ENCODE results near the gene ADGRB2.

Gene ADGRB2

DNA sequence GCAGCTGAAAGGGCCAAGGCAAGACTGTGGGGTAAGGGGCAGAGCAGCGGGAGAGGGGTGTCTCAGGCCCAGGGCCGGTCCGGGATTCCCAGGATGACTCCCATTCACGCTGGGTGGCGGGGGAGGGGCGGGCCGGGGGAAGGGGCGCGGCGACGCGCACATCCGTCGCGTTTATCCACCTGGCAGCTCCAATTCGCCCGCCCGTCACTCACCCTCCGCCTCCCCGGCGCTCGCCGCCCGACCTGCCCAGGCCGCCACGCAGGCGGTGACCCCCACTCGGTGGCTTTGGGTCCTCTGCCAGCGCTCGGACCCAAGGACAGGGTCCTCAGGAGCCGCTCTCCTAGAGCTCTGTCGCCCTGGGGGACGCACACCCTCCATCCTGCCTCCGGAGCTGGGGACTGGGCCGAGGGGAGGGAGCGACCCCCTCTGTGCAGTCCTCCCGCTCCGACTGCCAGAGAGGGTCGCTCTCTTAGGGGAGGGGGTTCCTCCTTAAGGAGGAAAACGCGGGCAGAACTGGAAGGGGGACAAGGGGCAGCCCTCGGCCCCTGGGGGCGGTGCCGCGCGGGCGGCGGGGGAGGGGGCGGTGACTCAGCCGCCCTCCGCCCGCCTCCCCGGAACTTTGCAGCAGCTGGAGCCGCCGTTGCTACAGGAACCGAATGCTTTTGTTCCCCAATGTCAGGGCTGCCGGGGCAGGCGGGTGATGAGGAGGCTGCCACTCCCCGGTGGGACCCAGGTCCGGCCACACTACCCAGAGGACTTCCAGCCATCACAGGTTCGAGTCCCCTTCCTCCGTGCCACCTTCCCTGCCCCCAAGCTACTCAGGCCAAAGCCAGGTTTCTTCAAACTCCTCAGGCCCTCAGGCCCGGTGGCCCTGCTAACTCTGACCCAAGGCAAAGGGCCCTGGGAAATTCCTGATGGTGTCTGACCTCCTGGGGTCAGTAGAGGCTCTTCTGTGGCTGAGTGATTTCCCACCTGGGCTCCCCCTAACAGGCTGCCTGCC is 3.4 kb downstream of the ADGRB2 start:
- H3K27ac ChIP-seq = peak overlapping the region in 1 of 2 donors; percentile 55
- H3K4me3 ChIP-seq = peak overlapping the region; percentile 75
- DNase-seq (ENCODE audit: low spot score) = no peak
- TF ChIP-seq, protein P1, sequence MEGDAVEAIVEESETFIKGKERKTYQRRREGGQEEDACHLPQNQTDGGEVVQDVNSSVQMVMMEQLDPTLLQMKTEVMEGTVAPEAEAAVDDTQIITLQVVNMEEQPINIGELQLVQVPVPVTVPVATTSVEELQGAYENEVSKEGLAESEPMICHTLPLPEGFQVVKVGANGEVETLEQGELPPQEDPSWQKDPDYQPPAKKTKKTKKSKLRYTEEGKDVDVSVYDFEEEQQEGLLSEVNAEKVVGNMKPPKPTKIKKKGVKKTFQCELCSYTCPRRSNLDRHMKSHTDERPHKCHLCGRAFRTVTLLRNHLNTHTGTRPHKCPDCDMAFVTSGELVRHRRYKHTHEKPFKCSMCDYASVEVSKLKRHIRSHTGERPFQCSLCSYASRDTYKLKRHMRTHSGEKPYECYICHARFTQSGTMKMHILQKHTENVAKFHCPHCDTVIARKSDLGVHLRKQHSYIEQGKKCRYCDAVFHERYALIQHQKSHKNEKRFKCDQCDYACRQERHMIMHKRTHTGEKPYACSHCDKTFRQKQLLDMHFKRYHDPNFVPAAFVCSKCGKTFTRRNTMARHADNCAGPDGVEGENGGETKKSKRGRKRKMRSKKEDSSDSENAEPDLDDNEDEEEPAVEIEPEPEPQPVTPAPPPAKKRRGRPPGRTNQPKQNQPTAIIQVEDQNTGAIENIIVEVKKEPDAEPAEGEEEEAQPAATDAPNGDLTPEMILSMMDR (IDR thresholded peaks at IDR 0.05) = no peak

DNA sequence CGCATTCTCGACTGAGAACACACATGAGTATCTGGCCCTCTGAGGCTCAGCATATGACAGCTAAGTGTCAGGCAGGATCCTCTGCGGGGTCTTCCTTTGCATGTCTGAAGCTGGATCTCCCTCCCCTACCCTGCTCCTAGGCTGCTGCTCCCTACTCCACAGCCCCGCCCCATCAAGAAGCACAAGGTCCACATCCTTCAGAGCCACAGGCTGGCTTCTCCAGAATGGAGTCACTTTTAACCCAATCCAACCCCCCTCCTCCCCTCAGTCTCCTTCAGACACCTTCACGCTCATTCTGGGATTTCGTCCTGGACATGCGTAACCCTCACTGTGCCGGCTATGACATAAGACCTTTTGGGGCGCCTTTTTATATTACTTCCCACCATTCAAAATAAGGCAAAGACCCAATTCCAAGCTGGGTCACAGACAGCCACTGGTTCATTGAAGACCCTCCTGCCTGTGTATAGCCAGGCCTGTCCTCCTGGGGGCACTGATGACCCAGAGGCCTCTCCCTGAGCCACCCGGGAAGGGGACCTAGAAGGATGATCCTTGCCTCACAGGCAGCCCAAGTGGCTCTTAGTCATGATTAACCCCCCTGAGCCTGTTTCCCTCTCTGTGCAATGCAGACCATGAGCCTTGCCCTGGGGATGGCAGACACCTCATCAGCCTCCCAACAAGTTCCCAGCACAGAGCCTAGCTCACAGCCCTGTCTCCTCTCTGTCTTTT is 4.7 kb downstream of the ADGRB2 start:
- DNase-seq (ENCODE audit: low spot score) = no peak
- Histone ChIP-seq H3K4me3 (no peak overlapping the region), H3K27ac (peak overlapping the region in 1 of 2 donors; percentile 55)
- TF ChIP-seq, protein P1 (IDR thresholded peaks at IDR 0.05) = no peak

DNA sequence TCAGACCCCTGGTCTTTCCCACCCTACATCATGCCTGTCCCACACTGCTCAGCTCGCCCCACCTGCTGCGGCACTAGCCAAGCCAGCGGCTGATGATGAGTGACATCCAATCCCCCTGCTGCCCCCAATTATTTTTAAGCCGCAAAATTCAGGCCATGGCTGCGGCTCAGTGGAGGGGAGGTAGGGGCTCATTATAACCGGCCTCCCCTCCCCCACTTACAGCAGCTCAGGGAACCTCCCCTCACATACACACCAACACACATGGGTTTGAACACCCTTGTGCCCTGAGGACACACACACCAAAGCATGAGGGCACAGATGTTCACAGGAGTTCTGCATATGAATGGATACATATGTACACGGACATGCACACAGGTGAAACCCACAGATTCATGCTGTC is 5.3 kb downstream of the ADGRB2 start:
- TF ChIP-seq, protein P1 (IDR thresholded peaks at IDR 0.05) = no peak
- no peak overlapping the region for H3K4me3 ChIP-seq
- no peak overlapping the region for H3K27ac ChIP-seq
- DNase-seq (ENCODE audit: low spot score) = no peak

DNA sequence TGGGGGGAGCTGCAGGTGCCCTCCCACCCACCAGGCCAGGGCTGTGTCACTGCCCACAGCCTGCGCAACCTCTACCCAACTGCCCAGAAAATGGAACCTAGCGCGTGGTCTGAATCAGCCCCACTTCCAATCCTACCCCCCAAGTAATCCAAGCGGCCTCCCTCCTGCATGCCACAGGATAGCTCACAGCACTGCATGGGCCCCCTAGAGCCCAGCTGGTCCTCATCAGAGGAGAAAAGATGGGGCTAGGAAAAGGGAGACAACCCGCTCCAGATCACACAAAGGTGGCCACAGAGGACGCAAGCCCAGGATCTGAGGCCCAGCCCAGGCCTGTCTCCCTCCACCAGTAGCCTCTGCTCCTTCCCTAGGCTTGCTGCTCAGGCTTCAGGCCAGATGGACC is 6.2 kb downstream of the ADGRB2 start:
- H3K4me3 ChIP-seq = no peak overlapping the region
- no peak overlapping the region for H3K27ac ChIP-seq
- TF ChIP-seq, protein P1 (IDR thresholded peaks at IDR 0.05) = no peak
- DNase-seq (ENCODE audit: low spot score) = no peak

DNA sequence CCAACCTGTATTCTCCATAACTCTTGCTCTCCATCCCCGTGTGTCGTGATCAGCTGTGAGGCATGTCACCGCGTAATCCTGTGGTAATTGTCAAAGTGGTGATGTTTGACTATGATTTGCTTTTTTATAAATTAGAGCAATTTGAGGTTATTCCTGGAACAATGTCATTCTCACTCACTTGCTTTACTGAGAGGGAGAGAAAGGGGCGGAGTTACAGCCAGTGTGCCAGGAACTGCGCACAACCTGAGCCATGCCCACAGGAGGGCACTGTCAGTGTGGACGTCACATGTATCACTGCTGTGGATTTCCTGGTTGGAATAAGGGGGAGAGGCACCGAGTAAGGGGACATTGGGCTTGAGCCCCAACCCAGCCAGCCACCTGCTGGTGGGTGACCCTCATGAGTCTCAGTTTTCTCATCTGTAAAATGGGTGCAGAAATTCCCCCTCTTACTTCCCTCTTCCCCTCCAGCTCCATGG is 6.9 kb downstream of the ADGRB2 start:
- no peak overlapping the region for H3K4me3 ChIP-seq
- DNase-seq (ENCODE audit: low spot score) = no peak
- H3K27ac ChIP-seq = no peak overlapping the region
- TF ChIP-seq, protein P1 (IDR thresholded peaks at IDR 0.05) = no peak

DNA sequence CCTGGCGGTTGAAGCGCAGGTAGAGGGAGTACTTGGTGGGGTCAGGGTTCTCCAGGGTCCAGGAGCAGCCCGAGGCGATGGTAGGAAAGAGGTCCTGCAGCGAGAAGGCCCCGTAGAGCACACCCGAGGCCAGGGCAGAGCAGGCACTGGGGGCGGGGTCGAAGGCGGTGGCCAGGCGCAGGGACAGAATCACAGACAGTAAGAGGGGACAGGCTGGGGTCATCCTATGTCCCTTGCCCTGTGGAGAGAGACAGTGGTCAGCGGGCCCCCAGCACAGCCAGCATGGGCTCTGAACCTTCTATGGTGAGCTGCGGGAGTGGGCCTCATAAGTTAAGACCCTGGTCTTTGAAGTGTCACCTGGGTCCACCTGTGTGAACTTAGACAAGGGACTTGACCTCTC is 7.6 kb downstream of the ADGRB2 start:
- DNase-seq (ENCODE audit: low spot score) = no peak
- TF ChIP-seq, protein P1 (IDR thresholded peaks at IDR 0.05) = no peak
- H3K4me3 ChIP-seq = no peak overlapping the region
- H3K27ac ChIP-seq = no peak overlapping the region
